Type B pancreatic cell (in vitro differentiated cells): ENCODE data around the gene UBE3D. TPM values are rescaled to one million over a fixed set of nuclear protein-coding genes. Genes with fewer than 3 reads are reported as not detected.
"Not testable (repeated sequence)": the region's sequence is repeated elsewhere in the genome, so short reads cannot be mapped to it uniquely, and the experiment has no call there.

Experiments used
- DNase-seq: peaks from one replicate; pipeline ENCODE4 v3.0.0; 2021; ENCODE audit warnings: mixed read lengths; ENCODE audit not compliant: unreplicated experiment; ENCODE audit errors: extremely low spot score
- H3K27ac Mint-ChIP-seq: 2 replicates; pipeline ENCODE4 v1.8.0; 2021; ENCODE audit warnings: mild to moderate bottlenecking, mixed read lengths
- H3K27me3 Mint-ChIP-seq: 2 replicates; pipeline ENCODE4 v1.8.0; 2021; ENCODE audit warnings: mixed read lengths
- H3K36me3 Mint-ChIP-seq: 2 replicates; pipeline ENCODE4 v1.8.0; 2021; ENCODE audit warnings: mixed read lengths
- H3K4me1 Mint-ChIP-seq: one replicate; pipeline ENCODE4 v1.8.0; 2021; ENCODE audit warnings: mixed read lengths; ENCODE audit not compliant: unreplicated experiment
- H3K4me3 Mint-ChIP-seq: 2 replicates; pipeline ENCODE4 v1.8.0; 2021; ENCODE audit warnings: mild to moderate bottlenecking, mixed read lengths
- H3K9me3 Mint-ChIP-seq: 2 replicates; pipeline ENCODE4 v1.8.0; 2021; ENCODE audit warnings: mixed read lengths
- total RNA-seq: library from RNA; stranded (reverse); gene quantifications from 2 replicates; pipeline ENCODE4 v1.2.1, GENCODE V29; 2021; ENCODE audit warnings: low replicate concordance
- TF ChIP-seq, protein P1 (sequence below): fragments of 200-600 bp; sonication (generic); conservative IDR thresholded peaks from 2 replicates; pipeline ENCODE4 v1.5.0; 2021; ENCODE audit warnings: antibody characterized with exemption, mild to moderate bottlenecking

UBE3D gene
- total RNA-seq, 1 donor from 2014 or later = 20.0 TPM

DNA sequence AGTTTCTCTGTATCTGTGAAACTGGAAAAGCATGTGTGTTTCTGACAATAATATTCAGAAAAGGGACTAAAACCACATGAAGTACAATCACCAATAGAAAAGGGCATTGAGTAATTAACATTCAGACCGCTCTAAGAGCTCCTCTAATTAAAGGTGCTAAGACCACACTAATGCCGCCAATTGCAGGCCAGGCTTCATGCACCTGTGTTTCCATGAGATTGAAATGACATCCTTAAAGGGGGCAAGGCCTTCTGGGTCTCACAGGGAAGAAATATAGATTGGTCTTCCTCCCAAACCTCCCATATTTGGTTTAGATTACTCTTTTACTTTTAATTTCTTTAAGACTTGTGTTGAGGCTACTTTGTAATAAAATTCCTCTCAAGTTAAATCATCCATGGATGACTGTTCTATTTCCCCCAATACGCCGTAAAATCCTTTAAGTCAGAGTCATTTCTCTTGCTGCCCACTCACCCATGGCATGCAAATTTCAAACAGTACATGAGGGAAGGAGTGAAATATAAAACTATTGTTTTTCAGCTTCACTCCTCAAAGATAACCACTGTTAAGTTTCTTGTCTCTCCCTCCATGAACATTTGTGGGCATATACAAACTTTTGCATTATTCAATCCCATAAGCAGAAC lies 110.6 kb downstream of the UBE3D start:
- TF ChIP-seq, protein P1, sequence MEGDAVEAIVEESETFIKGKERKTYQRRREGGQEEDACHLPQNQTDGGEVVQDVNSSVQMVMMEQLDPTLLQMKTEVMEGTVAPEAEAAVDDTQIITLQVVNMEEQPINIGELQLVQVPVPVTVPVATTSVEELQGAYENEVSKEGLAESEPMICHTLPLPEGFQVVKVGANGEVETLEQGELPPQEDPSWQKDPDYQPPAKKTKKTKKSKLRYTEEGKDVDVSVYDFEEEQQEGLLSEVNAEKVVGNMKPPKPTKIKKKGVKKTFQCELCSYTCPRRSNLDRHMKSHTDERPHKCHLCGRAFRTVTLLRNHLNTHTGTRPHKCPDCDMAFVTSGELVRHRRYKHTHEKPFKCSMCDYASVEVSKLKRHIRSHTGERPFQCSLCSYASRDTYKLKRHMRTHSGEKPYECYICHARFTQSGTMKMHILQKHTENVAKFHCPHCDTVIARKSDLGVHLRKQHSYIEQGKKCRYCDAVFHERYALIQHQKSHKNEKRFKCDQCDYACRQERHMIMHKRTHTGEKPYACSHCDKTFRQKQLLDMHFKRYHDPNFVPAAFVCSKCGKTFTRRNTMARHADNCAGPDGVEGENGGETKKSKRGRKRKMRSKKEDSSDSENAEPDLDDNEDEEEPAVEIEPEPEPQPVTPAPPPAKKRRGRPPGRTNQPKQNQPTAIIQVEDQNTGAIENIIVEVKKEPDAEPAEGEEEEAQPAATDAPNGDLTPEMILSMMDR = no peak
- H3K4me3 Mint-ChIP-seq = no peak overlapping the region
- no peaks in the 10 kb centered on the region for H3K9me3 Mint-ChIP-seq
- H3K36me3 Mint-ChIP-seq = peaks cover 23% of the 10 kb centered on the region
- H3K27ac Mint-ChIP-seq = no peak overlapping the region
- peaks cover 3% of the 10 kb centered on the region for H3K4me1 Mint-ChIP-seq
- H3K27me3 Mint-ChIP-seq = no peaks in the 10 kb centered on the region
- no peak for DNase-seq

DNA sequence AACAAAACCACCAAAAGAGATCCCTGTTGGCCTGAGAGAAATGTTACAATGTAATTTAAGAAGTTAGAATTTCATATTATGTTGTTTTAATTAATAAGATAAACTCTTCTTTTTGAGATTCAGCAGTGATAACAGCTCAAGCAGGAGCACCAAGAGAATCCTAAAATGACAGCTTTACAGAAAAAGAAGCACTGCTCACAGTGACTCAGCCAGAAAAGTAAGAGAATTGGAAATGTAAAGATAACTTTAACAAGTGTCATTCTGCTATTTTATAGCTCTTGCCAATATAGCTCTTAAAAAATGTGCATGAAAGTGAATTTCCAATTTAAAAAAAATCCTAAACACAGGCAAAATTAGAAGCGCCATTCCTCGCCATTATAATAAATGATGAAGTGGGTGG lies 111.3 kb downstream of the UBE3D start:
- Mint-ChIP-seq H3K4me1 (peaks cover 3% of the 10 kb centered on the region), H3K27me3 (no peaks in the 10 kb centered on the region), H3K27ac (no peak overlapping the region), H3K9me3 (no peaks in the 10 kb centered on the region), H3K36me3 (peaks cover 24% of the 10 kb centered on the region), H3K4me3 (no peak overlapping the region)
- DNase-seq = no peak
- TF ChIP-seq, protein P1 = no peak

DNA sequence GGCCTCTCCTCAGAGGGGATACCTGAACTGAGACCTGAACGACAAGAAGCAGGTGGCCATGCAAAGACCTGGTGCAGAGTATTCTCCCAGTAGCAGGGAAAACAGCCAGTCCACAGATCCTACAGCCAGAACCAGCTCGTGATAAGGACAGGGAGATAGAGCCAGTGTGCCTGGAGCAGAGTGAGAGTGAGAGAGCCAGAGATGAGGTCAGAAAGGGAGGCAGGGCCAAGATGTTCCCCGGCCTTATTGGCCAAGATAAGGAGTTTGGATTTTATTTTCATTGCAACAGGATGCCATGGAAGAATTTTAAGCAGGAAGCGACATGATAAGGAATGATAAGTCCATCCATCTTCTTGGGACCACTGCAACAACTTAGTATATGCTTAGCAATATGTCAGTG lies 111.8 kb downstream of the UBE3D start:
- Mint-ChIP-seq H3K9me3 (no peaks in the 10 kb centered on the region), H3K4me3 (no peak overlapping the region), H3K27me3 (no peaks in the 10 kb centered on the region), H3K4me1 (no peaks in the 10 kb centered on the region), H3K36me3 (peaks cover 21% of the 10 kb centered on the region), H3K27ac (no peak overlapping the region)
- DNase-seq = no peak
- TF ChIP-seq, protein P1 = no peak

DNA sequence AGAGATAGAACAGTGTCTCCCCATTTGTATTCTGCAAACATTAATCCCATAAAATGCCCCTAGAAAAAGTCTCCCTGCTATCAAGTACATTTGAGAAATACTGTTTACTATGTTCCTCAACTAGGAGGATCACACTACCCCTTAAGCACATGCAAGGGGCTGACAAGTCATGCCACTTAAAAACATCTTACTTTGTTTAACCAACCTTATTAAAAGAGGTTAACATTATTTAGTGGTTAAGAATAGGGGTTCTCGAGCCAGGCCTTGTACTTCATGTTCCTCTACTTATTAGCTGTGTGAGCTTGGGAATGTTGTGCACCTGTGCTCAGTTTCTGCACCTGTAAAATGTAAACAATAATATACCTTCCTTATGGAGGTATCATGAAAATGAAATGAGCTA lies 113.7 kb downstream of the UBE3D start:
- no peaks in the 10 kb centered on the region for H3K4me1 Mint-ChIP-seq
- no peak overlapping the region for H3K4me3 Mint-ChIP-seq
- H3K36me3 Mint-ChIP-seq = peaks cover 21% of the 10 kb centered on the region
- DNase-seq = no peak
- H3K9me3 Mint-ChIP-seq = no peaks in the 10 kb centered on the region
- no peaks in the 10 kb centered on the region for H3K27me3 Mint-ChIP-seq
- H3K27ac Mint-ChIP-seq = no peak overlapping the region
- TF ChIP-seq, protein P1 = no peak

DNA sequence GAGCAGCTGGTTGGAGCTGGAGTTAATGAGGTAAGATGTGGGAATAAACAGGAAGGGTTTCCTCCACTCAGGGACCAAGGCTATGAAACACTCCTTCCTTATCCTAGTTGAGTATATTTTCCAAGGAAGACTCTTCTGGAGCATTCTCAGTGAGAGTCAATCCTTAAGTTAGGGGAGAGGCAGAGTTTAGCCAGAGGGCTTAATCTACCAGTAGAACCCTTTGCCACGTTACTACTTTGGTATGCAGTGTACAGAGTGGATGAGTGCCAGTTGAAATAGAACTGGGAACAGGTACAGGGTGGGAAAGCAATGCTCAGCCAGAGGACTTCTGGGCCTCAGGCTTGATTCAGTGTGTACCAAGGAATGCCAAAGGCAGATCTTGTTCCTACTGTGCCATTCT lies 114.3 kb downstream of the UBE3D start:
- TF ChIP-seq, protein P1 = no peak
- Mint-ChIP-seq H3K9me3 (no peaks in the 10 kb centered on the region), H3K27me3 (no peaks in the 10 kb centered on the region), H3K4me3 (no peak overlapping the region), H3K4me1 (no peaks in the 10 kb centered on the region), H3K36me3 (peaks cover 21% of the 10 kb centered on the region), H3K27ac (no peak overlapping the region)
- DNase-seq = no peak

DNA sequence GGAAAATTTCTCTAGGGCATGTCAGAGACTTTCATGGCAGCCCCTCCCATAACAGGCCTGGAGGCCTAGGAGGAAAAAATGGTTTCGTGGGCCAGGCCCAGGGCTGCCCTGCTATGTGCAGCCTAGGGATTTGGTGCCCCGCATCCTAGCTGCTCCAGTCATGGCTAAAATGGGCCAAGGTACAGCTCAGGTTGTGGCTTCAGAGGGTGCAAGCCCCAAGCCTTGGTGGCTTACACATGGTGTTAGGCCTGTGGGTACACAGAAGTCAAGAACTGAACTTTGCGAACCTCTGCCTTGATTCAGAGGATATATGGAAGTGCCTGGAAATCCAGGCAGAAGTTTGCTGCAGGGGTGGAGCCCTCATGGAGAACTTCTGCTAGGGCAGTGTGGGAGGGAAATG lies 134.7 kb downstream of the UBE3D start:
- H3K27ac Mint-ChIP-seq, H3K27me3 Mint-ChIP-seq, H3K4me3 Mint-ChIP-seq, H3K4me1 Mint-ChIP-seq, DNase-seq: not testable (repeated sequence)
- Mint-ChIP-seq H3K36me3 (peaks cover 43% of the 10 kb centered on the region), H3K9me3 (peaks cover 20% of the 10 kb centered on the region)
